K562 (cell line): Measurements from ENCODE around the gene KRT36. TPM values are rescaled to one million over a fixed set of nuclear protein-coding genes. Genes with fewer than 3 reads are reported as not detected.
A peak's percentile ranks its signal among the peaks of the same experiment; 100 is the strongest.

Experiments used
- ATAC-seq: fragments of 200-7000 bp; cut with Tn5 transposase; 3 replicates; pipeline ENCODE4 v1.9.1; 2020; ENCODE audit warnings: moderate library complexity
- BruUV-seq: library from RNA; stranded (reverse); fragments of 400-500 nt; replicated peaks from 2 replicates; lab custom pipeline; 2021; lab: Mats Ljungman, UMichigan
- CTCF ChIA-PET: fragments of 300-600 bp; formaldehyde crosslinking; extraction: SDS; loops from one replicate; lab custom pipeline; 2021; ENCODE audit warnings: low intra/inter-chr PET ratio; lab: Yijun Ruan, JAX
- POLR2A ChIA-PET: fragments of 300-600, 350-650 bp; sonication (Branson Sonifier 250); formaldehyde crosslinking; extraction: SDS; loops from one replicate; lab custom pipeline; 2021; ENCODE audit warnings: antibody characterized with exemption, inconsistent platforms; lab: Yijun Ruan, JAX
- DNase-seq, 4 experiments: peaks; one replicate each; pipeline versions ENCODE4 v3.0.0 to v3.0.0-alpha.2; 2011 to 2018; ENCODE audit warnings: low spot score in 3 of 4, mixed read lengths in 3 of 4; ENCODE audit errors: extremely low read depth in 1 of 4
- FAIRE-seq: peaks from 2 replicates; lab custom pipeline; 2011; peaks lifted over from hg19 to GRCh38; lab: Jason Lieb, UNC
- H2AFZ ChIP-seq: 2 replicates; pipeline ENCODE4 v1.6.0; 2011; ENCODE audit warnings: low read depth, low read length, control low read depth, inconsistent platforms
- H3K27ac ChIP-seq: fragments of 200-600 bp; 3 replicates; pipeline ENCODE4 v1.8.0; 2011; ENCODE audit warnings: low read depth, mild to moderate bottlenecking, control low read depth, inconsistent platforms, low read length, moderate library complexity, mixed read lengths; ENCODE audit errors: extremely low read depth
- H3K27me3 ChIP-seq, 2 experiments: fragments of 300-600 bp in 1 of 2; 2 replicates in 1 of 2; 3 replicates in 1 of 2; pipeline versions ENCODE4 v1.6.0 to v1.8.0; 2011; ENCODE audit warnings: inconsistent platforms in 2 of 2, low read length in 2 of 2, mild to moderate bottlenecking in 1 of 2, mixed read lengths in 1 of 2, moderate library complexity in 1 of 2; ENCODE audit not compliant: control insufficient read depth in 2 of 2, insufficient read depth in 2 of 2
- H3K36me3 ChIP-seq: fragments of 300-600 bp; 3 replicates; pipeline ENCODE4 v1.8.0; 2011; ENCODE audit warnings: mild to moderate bottlenecking, low read length, inconsistent platforms; ENCODE audit not compliant: control insufficient read depth, insufficient read depth
- H3K4me1 ChIP-seq, 2 experiments: fragments of 200-600 bp in 1 of 2; replicated peaks in 1 of 2; 2 replicates in 1 of 2; 3 replicates in 1 of 2; pipeline versions ENCODE4 v1.5.1 to v1.8.0; 2011; ENCODE audit warnings: inconsistent platforms in 2 of 2, low read length in 2 of 2, mild to moderate bottlenecking in 1 of 2, mixed read lengths in 1 of 2, moderate library complexity in 1 of 2; ENCODE audit not compliant: control insufficient read depth in 2 of 2, insufficient read depth in 2 of 2
- H3K4me2 ChIP-seq: 2 replicates; pipeline ENCODE4 v1.6.1; 2011; ENCODE audit warnings: low read length, control low read depth, inconsistent platforms, mixed read lengths; ENCODE audit not compliant: insufficient read depth
- H3K4me3 ChIP-seq: fragments of 200-600 bp; sonication (generic), shearing (Covaris generic); 2 replicates; pipeline ENCODE4 v1.5.1; 2016; ENCODE audit warnings: control low read depth, inconsistent platforms
- H3K79me2 ChIP-seq: fragments of 200-600 bp; 3 replicates; pipeline ENCODE4 v1.8.0; 2011; ENCODE audit warnings: low read length, inconsistent platforms; ENCODE audit not compliant: control insufficient read depth, insufficient read depth
- H3K9ac ChIP-seq, 2 experiments: 2 replicates each; pipeline versions ENCODE4 v1.6.0 to v1.6.1; 2011; ENCODE audit warnings: low read depth in 2 of 2, low read length in 2 of 2, control low read depth in 1 of 2, inconsistent platforms in 1 of 2, mild to moderate bottlenecking in 1 of 2, mixed read lengths in 1 of 2; ENCODE audit not compliant: insufficient read depth in 1 of 2
- H3K9me1 ChIP-seq: one replicate; pipeline ENCODE4 v1.6.0; 2011; ENCODE audit warnings: inconsistent platforms, mild to moderate bottlenecking, low read length, moderate library complexity; ENCODE audit not compliant: control insufficient read depth, insufficient read depth
- H3K9me3 ChIP-seq: replicated peaks from 2 replicates; pipeline ENCODE4 v1.5.1; 2011; ENCODE audit warnings: low read depth, low read length, inconsistent platforms; ENCODE audit not compliant: control insufficient read depth, insufficient read depth
- H4K20me1 ChIP-seq: replicated peaks from 2 replicates; pipeline ENCODE4 v1.6.1; 2011; ENCODE audit warnings: low read length, inconsistent platforms, mixed read lengths; ENCODE audit not compliant: control insufficient read depth, insufficient read depth
- BCL6 ChIP-seq: fragments of 250-450 bp; sonication (Bioruptor Pico); IDR thresholded peaks from 2 replicates; pipeline ENCODE4 v1.4.0; 2020
- BRD9 ChIP-seq: fragments of 450-650 bp; IDR thresholded peaks from 2 replicates; pipeline ENCODE4 v1.6.1; 2018; ENCODE audit warnings: low read depth; ENCODE audit not compliant: partially characterized antibody
- CTCF ChIP-seq, 3 experiments: IDR thresholded peaks in 2 of 3; conservative IDR thresholded peaks in 1 of 3; 2 replicates each; pipeline ENCODE4 v1.5.1; 2011 to 2012; ENCODE audit warnings: low read length in 3 of 3, mild to moderate bottlenecking in 3 of 3, control low read depth in 2 of 3, improper control_type of control experiment in 1 of 3, inconsistent platforms in 1 of 3, low read depth in 1 of 3, mixed read lengths in 1 of 3, moderate library complexity in 1 of 3; ENCODE audit not compliant: insufficient read depth in 2 of 3
- KLF6 ChIP-seq: fragments of 250-450 bp; sonication (Bioruptor Pico); IDR thresholded peaks from 2 replicates; pipeline ENCODE4 v1.4.0; 2020; ENCODE audit warnings: mild to moderate bottlenecking, moderate library complexity, borderline replicate concordance
- MXI1 ChIP-seq: IDR thresholded peaks from 2 replicates; pipeline ENCODE4 v1.6.1; 2011; ENCODE audit warnings: low read depth, mild to moderate bottlenecking, improper control_type of control experiment, low read length
- RBFOX2 ChIP-seq: fragments of 200-400 bp; formaldehyde crosslinking; IDR thresholded peaks from 2 replicates; pipeline ENCODE4 v1.6.1; 2017; ENCODE audit warnings: low read depth, mild to moderate bottlenecking, low read length, moderate library complexity
- SPI1 ChIP-seq: IDR thresholded peaks from 2 replicates; pipeline ENCODE4 v1.6.1; 2011; ENCODE audit warnings: low read depth, low read length, control low read depth, borderline replicate concordance
- TEAD1 ChIP-seq, 2 experiments: fragments of 450-650 bp in 1 of 2; sonication (generic) in 1 of 2; formaldehyde crosslinking; IDR thresholded peaks; 2 replicates each; pipeline versions ENCODE4 v1.4.0 to v1.8.0; 2020 to 2022; ENCODE audit warnings: mild to moderate bottlenecking in 2 of 2, missing genetic modification reagents in 1 of 2
- U2AF1 ChIP-seq: fragments of 200-400 bp; formaldehyde crosslinking; optimal IDR thresholded peaks from 2 replicates; pipeline ENCODE3; 2017; ENCODE audit warnings: mild to moderate bottlenecking, low read depth, low read length, moderate library complexity
- ZBTB11 ChIP-seq, 3 experiments: fragments of 200-800 bp in 1 of 3; fragments of 250-450 bp in 1 of 3; fragments of 450-650 bp in 1 of 3; sonication (Bioruptor Pico) in 1 of 3; sonication (Bioruptor generic) in 1 of 3; formaldehyde crosslinking in 1 of 3; IDR thresholded peaks; 2 replicates each; pipeline versions ENCODE4 v1.6.1 to v1.8.0; 2016 to 2022; ENCODE audit warnings: mild to moderate bottlenecking in 2 of 3, missing genetic modification characterization in 2 of 3, missing compliant biosample characterization in 1 of 3, moderate library complexity in 1 of 3
- ZNF395 ChIP-seq: fragments of 200-800 bp; sonication (Bioruptor generic); IDR thresholded peaks from 2 replicates; pipeline ENCODE4 v1.6.1; 2017; ENCODE audit warnings: missing genetic modification characterization, missing compliant biosample characterization
- ZNF740 ChIP-seq, 3 experiments: fragments of 200-800 bp in 1 of 3; sonication (Bioruptor generic) in 1 of 3; sonication (generic) in 1 of 3; formaldehyde crosslinking in 1 of 3; IDR thresholded peaks; 2 replicates each; pipeline versions ENCODE4 v1.6.1 to v1.8.0; 2016 to 2022; ENCODE audit warnings: mild to moderate bottlenecking in 2 of 3, missing compliant biosample characterization in 2 of 3, missing genetic modification characterization in 2 of 3, missing genetic modification reagents in 1 of 3
- WGBS: fragments of 100-300 bp; shearing (Covaris generic); methylation state at CpG from one replicate; pipeline ENCODE4 v1.1.6; 2016; ENCODE audit warnings: low coverage, mixed read lengths; ENCODE audit not compliant: insufficient coverage; ENCODE audit errors: missing lambda C conversion rate; 5-methylcytosine and 5-hydroxymethylcytosine counted together
- in situ Hi-C: fragments of 300-500 bp; cut with MboI; formaldehyde crosslinking; loops from 4 replicates; pipeline ENCODE4 v1.15.0; 2018; ENCODE audit warnings: inconsistent platforms, mixed read lengths
- intact Hi-C: fragments of 100-400 bp; cut with micrococcal nuclease; formaldehyde crosslinking; loops from 2 replicates; pipeline ENCODE4 v1.14.2; 2022
- polyA plus RNA-seq, 8 experiments: library from polyadenylated mRNA; depleted of rRNA in 4 of 8; stranded (reverse) in 5 of 8; unstranded in 3 of 8; fragments of >200 nt; fragmentation: Nextera tagmentation in 2 of 8; fragmentation: Illumina TruSeq in 1 of 8; extraction: Ambion mirVana in 2 of 8; extraction: Trizol in 1 of 8; gene quantifications; 2 replicates each; pipeline versions ENCODE4 v1.2.1 to v1.2.3, GENCODE V29; 2011 to 2014; ENCODE audit warnings: inconsistent platforms in 1 of 8, missing spikeins in 1 of 8
- total RNA-seq, 7 experiments: library from RNA; depleted of rRNA in 6 of 7; stranded (reverse); fragments of >200 nt in 6 of 7; fragmentation: Illumina TruSeq in 2 of 7; extraction: Trizol in 2 of 7; gene quantifications; 2 replicates each; pipeline versions ENCODE4 v1.2.1 to v1.2.3, GENCODE V29; 2011 to 2021; ENCODE audit warnings: low replicate concordance in 1 of 7

The KRT36 gene
- total and polyA plus RNA-seq, 9 of the 15 experiments (the other 6 are each of a cell fraction or from before 2014, with no cell fraction given), result 0.04 TPM; not detected in 8

GRCh38 chr17:41529491-41529915, 39.8 kb upstream of the KRT36 start:
- peak overlapping the region; percentile 80; the same call in 1 of the 2 replicates for H2AFZ ChIP-seq
- peaks cover 15% of the 10 kb centered on the region; the same call in 1 of the 3 replicates for H3K36me3 ChIP-seq
- peak; percentile 35 for FAIRE-seq
- H3K27ac ChIP-seq, result peak overlapping the region; percentile 94
- no peaks in the 10 kb centered on the region; the same call in 1 of the 2 replicates for H4K20me1 ChIP-seq
- H3K27me3 ChIP-seq, result no peaks in the 10 kb centered on the region
- ATAC-seq, result peak; percentile 1
- H3K4me2 ChIP-seq, result peak overlapping the region; percentile 87
- ChIA-PET CTCF (interaction anchor here (0.6 to 0.7 kb wide), 2 partner anchors 55 to 173 kb away, joined by 3 to 6 read pairs; no protein-coding TSS in a partner anchor), POLR2A (interaction anchor here (0.7 to 4.3 kb wide), 7 partner anchors 10 to 160 kb away, joined by 3 to 23 read pairs (median 7); partner anchors contain the start of genes EIF1 and KRT15)
- H3K4me1 ChIP-seq, result peaks cover 45 to 64% of the 10 kb centered on the region in 2 experiments
- H3K4me3 ChIP-seq, result peak overlapping the region; percentile 11; the same call in 1 of the 2 replicates
- H3K79me2 ChIP-seq, result peaks cover 32% of the 10 kb centered on the region
- WGBS, result 17% methylated on average over 5 of the region's 5 CpGs
- intact Hi-C loops (no loop called here), in situ Hi-C loops (no loop called here)
- no TSS peak for BruUV-seq
- DNase-seq, result peak in 1 of 4 experiments; percentile 37
- no peaks in the 10 kb centered on the region for H3K9me3 ChIP-seq
- no peaks in the 10 kb centered on the region for H3K9me1 ChIP-seq
- peak overlapping the region; percentile 62 to 86; a peak in 3 of 4 replicates for H3K9ac ChIP-seq
- TF ChIP-seq RBFOX2 (no peak), BCL6 (no peak), ZBTB11 (CRISPR knock-in tag; IDR thresholded peaks at IDR 0.05) (no peak), KLF6 (CRISPR knock-in tag) (no peak), TEAD1 (CRISPR knock-in tag; IDR thresholded peaks at IDR 0.05) (no peak), SPI1 (peak; percentile 34; the same call in 1 of the 2 replicates), MXI1 (no peak), BRD9 (no peak), U2AF1 (no peak), ZNF395 (peak; percentile 83; the same call in 1 of the 2 replicates), ZNF740 (CRISPR knock-in tag; IDR thresholded peaks at IDR 0.05) (no peak), ZNF740 (tag; IDR thresholded peaks at IDR 0.05) (peak in 1 of 2 experiments; percentile 63; a peak in 1 of 4 replicates), CTCF (IDR thresholded peaks at IDR 0.05 in 2 of 3, conservative IDR thresholded peaks at IDR 0.05 in 1 of 3; ENCODE audit: insufficient read depth in 2 of 3, low read depth in 1 of 3, low read length in 3 of 3) (0 out of 6 replicates have a peak, but pooled peaks of 1 of the 3 experiments have one; percentile 3)
